ENCODE measurements around the gene EFCAB6.

GRCh38 chr22:43722444-43722843, 89.7 kb downstream of the EFCAB6 start:
- TF ChIP-seq, protein P1, sequence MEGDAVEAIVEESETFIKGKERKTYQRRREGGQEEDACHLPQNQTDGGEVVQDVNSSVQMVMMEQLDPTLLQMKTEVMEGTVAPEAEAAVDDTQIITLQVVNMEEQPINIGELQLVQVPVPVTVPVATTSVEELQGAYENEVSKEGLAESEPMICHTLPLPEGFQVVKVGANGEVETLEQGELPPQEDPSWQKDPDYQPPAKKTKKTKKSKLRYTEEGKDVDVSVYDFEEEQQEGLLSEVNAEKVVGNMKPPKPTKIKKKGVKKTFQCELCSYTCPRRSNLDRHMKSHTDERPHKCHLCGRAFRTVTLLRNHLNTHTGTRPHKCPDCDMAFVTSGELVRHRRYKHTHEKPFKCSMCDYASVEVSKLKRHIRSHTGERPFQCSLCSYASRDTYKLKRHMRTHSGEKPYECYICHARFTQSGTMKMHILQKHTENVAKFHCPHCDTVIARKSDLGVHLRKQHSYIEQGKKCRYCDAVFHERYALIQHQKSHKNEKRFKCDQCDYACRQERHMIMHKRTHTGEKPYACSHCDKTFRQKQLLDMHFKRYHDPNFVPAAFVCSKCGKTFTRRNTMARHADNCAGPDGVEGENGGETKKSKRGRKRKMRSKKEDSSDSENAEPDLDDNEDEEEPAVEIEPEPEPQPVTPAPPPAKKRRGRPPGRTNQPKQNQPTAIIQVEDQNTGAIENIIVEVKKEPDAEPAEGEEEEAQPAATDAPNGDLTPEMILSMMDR (IDR thresholded peaks at IDR 0.05): no peak
- TF ChIP-seq POLR2A (IDR thresholded peaks at IDR 0.05): no peak
